PC-3 (cell line): ENCODE measurements around the gene SLC16A7. TPM values are rescaled to one million over a fixed set of nuclear protein-coding genes. Genes with fewer than 3 reads are reported as not detected.

ENCODE experiments used
- ATAC-seq: fragments of 200-7000 bp; cut with Tn5 transposase; 2 replicates; pipeline ENCODE4 v1.9.1; 2020; ENCODE audit warnings: mild to moderate bottlenecking, moderate library complexity
- BruUV-seq: library from RNA; stranded (reverse); fragments of 400-500 nt; replicated peaks from 2 replicates; lab custom pipeline; 2021; lab: Mats Ljungman, UMichigan
- CTCF ChIA-PET: fragments of 300-600 bp; sonication (Branson Sonifier 250); formaldehyde crosslinking; loops from one replicate; lab custom pipeline; 2022; ENCODE audit warnings: antibody characterized with exemption; lab: Charles Lee
- POLR2A ChIA-PET: fragments of 300-600 bp; sonication (Branson Sonifier 250); formaldehyde crosslinking; loops from one replicate; lab custom pipeline; 2022; ENCODE audit warnings: antibody characterized with exemption; ENCODE audit not compliant: unreplicated experiment; lab: Charles Lee
- DNase-seq: peaks from one replicate; pipeline ENCODE4 v3.0.0-alpha.2; 2015
- H2AFZ ChIP-seq: fragments of 300-600 bp; sonication (generic); 2 replicates; pipeline ENCODE4 v1.6.0; 2016; ENCODE audit warnings: antibody characterized with exemption, low read length
- H3F3A ChIP-seq: fragments of 300-600 bp; sonication (generic); one replicate; pipeline ENCODE4 v1.6.0; 2017; ENCODE audit warnings: antibody characterized with exemption, low read length, control low read depth, mild to moderate bottlenecking; ENCODE audit not compliant: unreplicated experiment
- H3K27ac ChIP-seq: fragments of 300-600 bp; sonication (generic); 2 replicates; pipeline ENCODE4 v1.5.1; 2016; ENCODE audit warnings: mild to moderate bottlenecking, low read length
- H3K27me3 ChIP-seq: fragments of 300-600 bp; sonication (generic); 2 replicates; pipeline ENCODE4 v1.6.1; 2016; ENCODE audit warnings: low read length, mixed read lengths
- H3K36me3 ChIP-seq: fragments of 300-600 bp; sonication (generic); 2 replicates; pipeline ENCODE4 v1.6.1; 2016; ENCODE audit warnings: low read depth, mixed run types, low read length, mixed read lengths
- H3K4me1 ChIP-seq: fragments of 300-600 bp; sonication (generic); 2 replicates; pipeline ENCODE4 v1.5.1; 2016; ENCODE audit warnings: low read length; ENCODE audit not compliant: insufficient read depth
- H3K4me2 ChIP-seq: fragments of 300-600 bp; sonication (generic); 2 replicates; pipeline ENCODE4 v1.6.0; 2016; ENCODE audit warnings: low read length
- H3K4me3 ChIP-seq: fragments of 300-600 bp; sonication (generic); 2 replicates; pipeline ENCODE4 v1.5.1; 2016; ENCODE audit warnings: mild to moderate bottlenecking, low read length, mixed read lengths
- H3K79me2 ChIP-seq: fragments of 300-600 bp; sonication (generic); 2 replicates; pipeline ENCODE4 v1.6.1; 2017; ENCODE audit warnings: low read length, mixed read lengths
- H3K9ac ChIP-seq: fragments of 300-600 bp; sonication (generic); 2 replicates; pipeline ENCODE4 v1.6.0; 2016; ENCODE audit warnings: mild to moderate bottlenecking, low read length
- H3K9me2 ChIP-seq: fragments of 300-600 bp; sonication (generic); replicated peaks from 2 replicates; pipeline ENCODE4 v1.6.1; 2016; ENCODE audit warnings: mixed run types, low read length, mixed read lengths
- H3K9me3 ChIP-seq: fragments of 300-600 bp; sonication (generic); 2 replicates; pipeline ENCODE4 v1.6.1; 2016; ENCODE audit warnings: low read length, mixed read lengths
- H4K20me1 ChIP-seq: fragments of 300-600 bp; sonication (generic); 2 replicates; pipeline ENCODE4 v1.6.1; 2016; ENCODE audit warnings: low read length, mixed read lengths
- CTCF ChIP-seq: fragments of 300-600 bp; sonication (generic); conservative IDR thresholded peaks from 2 replicates; pipeline ENCODE4 v1.5.1; 2017; ENCODE audit warnings: antibody characterized with exemption, low read depth, mild to moderate bottlenecking, low read length
- EZH2 ChIP-seq: fragments of 300-600 bp; sonication (generic); IDR thresholded peaks from one replicate; pipeline ENCODE4 v1.6.1; 2017; ENCODE audit warnings: antibody characterized with exemption, mild to moderate bottlenecking, low read length; ENCODE audit not compliant: unreplicated experiment
- EZH2phosphoT487 ChIP-seq: fragments of 300-600 bp; sonication (generic); IDR thresholded peaks from 2 replicates; pipeline ENCODE4 v1.6.1; 2018; ENCODE audit warnings: mild to moderate bottlenecking, antibody characterized with exemption, low read length, borderline replicate concordance
- intact Hi-C: fragments of 100-400 bp; cut with micrococcal nuclease; formaldehyde crosslinking; loops from 2 replicates; pipeline ENCODE4 v1.9.0; 2023
- total RNA-seq: library from RNA; depleted of rRNA; stranded (reverse); fragments of >200 nt; gene quantifications from 2 replicates; pipeline ENCODE4 v1.2.3, GENCODE V29; 2014

SLC16A7 gene
- total RNA-seq, 1 experiment from 2014 or later = 11.4 TPM

GRCh38 chr12:59736786-59737185 lies 141.0 kb downstream of the SLC16A7 start:
- H3K9ac ChIP-seq = no peak overlapping the region
- no peaks in the 10 kb centered on the region for H3K9me3 ChIP-seq
- no peak overlapping the region for H2AFZ ChIP-seq
- peaks cover 11% of the 10 kb centered on the region for H3K4me1 ChIP-seq
- H3K4me2 ChIP-seq = peak overlapping the region; percentile 11; the same call in 1 of the 2 replicates
- H3K27ac ChIP-seq = no peak overlapping the region
- intact Hi-C loops = no loop called here
- H3F3A ChIP-seq = no peaks in the 10 kb centered on the region
- peak; percentile 81 for DNase-seq
- no peaks in the 10 kb centered on the region for H3K9me2 ChIP-seq
- no peaks in the 10 kb centered on the region for H4K20me1 ChIP-seq
- POLR2A ChIA-PET = no interaction called here
- TF ChIP-seq CTCF (no peak), EZH2 (no peak), EZH2phosphoT487 (no peak)
- no peaks in the 10 kb centered on the region for H3K27me3 ChIP-seq
- ATAC-seq = peak; percentile 81
- no peaks in the 10 kb centered on the region for H3K79me2 ChIP-seq
- CTCF ChIA-PET = no interaction called here
- no peak overlapping the region for H3K4me3 ChIP-seq
- H3K36me3 ChIP-seq = no peaks in the 10 kb centered on the region
- BruUV-seq = no TSS peak

- Histone ChIP-seq H3K36me3 (no peaks in the 10 kb centered on the region), H3K4me2 (no peak overlapping the region), H3K4me1 (peaks cover 11% of the 10 kb centered on the region), H3F3A (no peaks in the 10 kb centered on the region), H3K27me3 (no peaks in the 10 kb centered on the region), H3K9me2 (no peaks in the 10 kb centered on the region), H3K79me2 (no peaks in the 10 kb centered on the region), H3K27ac (no peak overlapping the region), H3K4me3 (no peak overlapping the region), H4K20me1 (no peaks in the 10 kb centered on the region), H3K9me3 (no peaks in the 10 kb centered on the region), H3K9ac (no peak overlapping the region), H2AFZ (no peak overlapping the region)
- intact Hi-C loops = no loop called here
- DNase-seq = no peak
- TF ChIP-seq EZH2 = no peak
- no peak for TF ChIP-seq CTCF
- no peak for TF ChIP-seq EZH2phosphoT487
- no TSS peak for BruUV-seq
- ChIA-PET POLR2A (no interaction called here), CTCF (no interaction called here)
- no peak for ATAC-seq
These were observed 142.1 kb downstream of the SLC16A7 start for GRCh38 chr12:59737725-59738463.

GRCh38 chr12:59742841-59743240 lies 147.0 kb downstream of the SLC16A7 start:
- Histone ChIP-seq H4K20me1 (no peaks in the 10 kb centered on the region), H3K36me3 (no peaks in the 10 kb centered on the region), H3K9ac (no peak overlapping the region), H3K27me3 (no peaks in the 10 kb centered on the region), H3K4me2 (no peak overlapping the region), H3K9me2 (no peaks in the 10 kb centered on the region), H3K9me3 (no peaks in the 10 kb centered on the region), H3F3A (no peaks in the 10 kb centered on the region), H2AFZ (no peak overlapping the region), H3K27ac (no peak overlapping the region), H3K4me1 (no peaks in the 10 kb centered on the region), H3K4me3 (no peak overlapping the region), H3K79me2 (no peaks in the 10 kb centered on the region)
- TF ChIP-seq CTCF (no peak), EZH2 (no peak), EZH2phosphoT487 (no peak)
- intact Hi-C loops = no loop called here
- DNase-seq (no peak), ATAC-seq (no peak)
- ChIA-PET CTCF (no interaction called here), POLR2A (no interaction called here)
- BruUV-seq = no TSS peak
